ENCODE data around the gene NOP14. TPM values are rescaled to one million over a fixed set of nuclear protein-coding genes. Genes with fewer than 3 reads are reported as not detected.

The NOP14 gene
- total and polyA plus RNA-seq, 2 of the 8 experiments (the other 6 are each of a cell fraction or from before 2014, with no cell fraction given): 8.6 to 45.3 TPM

DNA sequence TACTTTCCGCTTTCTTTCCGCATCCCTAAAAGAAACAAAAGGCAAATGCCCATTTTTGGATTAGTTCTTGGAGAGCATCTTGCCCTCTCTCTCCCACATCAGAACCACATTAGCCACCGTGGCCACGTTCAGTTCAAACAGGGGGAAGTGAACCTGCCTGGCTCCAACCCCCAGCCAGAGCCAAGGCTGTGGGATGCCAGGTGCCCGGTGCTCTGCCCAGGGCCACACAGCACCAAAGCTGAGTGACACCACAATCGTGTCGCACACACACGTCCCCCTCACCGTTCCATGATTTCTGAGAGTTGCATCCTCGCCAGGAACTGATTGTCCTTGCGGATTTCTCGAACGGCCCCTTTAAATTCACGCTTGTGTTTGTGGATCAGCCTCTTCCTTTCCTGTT lies 24.3 kb downstream of the NOP14 start:
- H4K8ac ChIP-seq (ENCODE audit: extremely low read depth, insufficient read depth, low read length): no peak overlapping the region
- H3K4me3 ChIP-seq (ENCODE audit: extremely low read depth in 1 of 4, insufficient read depth in 2 of 4, low read depth in 3 of 4, low read length in 4 of 4): no peak overlapping the region
- FAIRE-seq (no peak), DNase-seq (ENCODE audit: low read depth in 1 of 2, low spot score in 2 of 2) (no peak)
- no peak overlapping the region for H2BK20ac ChIP-seq (ENCODE audit: low read length)
- H3K14ac ChIP-seq (ENCODE audit: insufficient read length): no peak overlapping the region
- no peak overlapping the region for H3K27ac ChIP-seq (ENCODE audit: low read depth, low read length)
- H2AK5ac ChIP-seq (ENCODE audit: low read depth, low read length): no peak overlapping the region
- H3K4ac ChIP-seq (replicated peaks; ENCODE audit: insufficient read length, low read depth, low read length): no peak overlapping the region
- no peaks in the 10 kb centered on the region for H3K27me3 ChIP-seq (replicated peaks in 1 of 4; ENCODE audit: control insufficient read depth in 3 of 4, extremely low read depth in 1 of 4, insufficient read depth in 3 of 4, low read length in 3 of 4)
- no peak overlapping the region for H2BK12ac ChIP-seq (ENCODE audit: low read depth, low read length)
- ChIA-PET POLR2A (ENCODE audit: partially characterized antibody) (interaction anchor here (1.1 to 6.0 kb wide), 4 partner anchors 9 to 14 kb away, joined by 4 to 45 read pairs (median 6); no protein-coding TSS in a partner anchor), CTCF (ENCODE audit: partially characterized antibody) (interaction anchor here (0.7 to 1.6 kb wide), 3 partner anchors 9 to 28 kb away, joined by 3 to 4 read pairs (median 4); no protein-coding TSS in a partner anchor)
- no peak overlapping the region for H3K18ac ChIP-seq (ENCODE audit: extremely low read depth, low read length)
- peaks cover 9% of the 10 kb centered on the region for H3K23me2 ChIP-seq (ENCODE audit: low read depth, low read length)
- H4K5ac ChIP-seq (ENCODE audit: insufficient read length, low read depth, low read length): no peak overlapping the region
- H3K9ac ChIP-seq (replicated peaks in 1 of 4; ENCODE audit: extremely low read depth in 1 of 4, low read depth in 3 of 4, low read length in 3 of 4): no peak overlapping the region
- H3K9me3 ChIP-seq (ENCODE audit: insufficient read depth in 2 of 2, low read depth in 1 of 2, low read length in 1 of 2): no peaks in the 10 kb centered on the region; a peak in 1 of 4 replicates
- H3K79me1 ChIP-seq (ENCODE audit: low read depth, low read length): peaks cover 7% of the 10 kb centered on the region
- H2AFZ ChIP-seq (ENCODE audit: low read length): no peak overlapping the region
- no peak overlapping the region for H4K91ac ChIP-seq (replicated peaks; ENCODE audit: insufficient read length, low read length)
- H2BK120ac ChIP-seq (replicated peaks; ENCODE audit: low read depth, low read length): no peak overlapping the region
- H3K36me3 ChIP-seq (ENCODE audit: control insufficient read depth in 2 of 4, insufficient read depth in 4 of 4, low read length in 3 of 4): peaks cover 32 to 60% (median 51%) of the 10 kb centered on the region in 4 experiments
- H3K79me2 ChIP-seq (ENCODE audit: control insufficient read depth in 1 of 2, insufficient read depth in 2 of 2, low read length in 2 of 2): peaks cover 0 to 16% of the 10 kb centered on the region in 2 experiments; a peak in 2 of 4 replicates
- H3K4me2 ChIP-seq (ENCODE audit: insufficient read depth in 1 of 2, low read depth in 2 of 2, low read length in 2 of 2): no peak overlapping the region
- 91% methylated on average over 14 of the region's 14 CpGs; no CpG with 5 or more reads in 1 of the 2 experiments for WGBS, 2 experiments (ENCODE audit: extremely low coverage in 1 of 2, insufficient coverage in 1 of 2, insufficient read length in 1 of 2, insufficient replicate concordance in 2 of 2, low coverage in 1 of 2, low lambda C conversion rate in 2 of 2, missing lambda C conversion rate in 1 of 2)
- no peak overlapping the region for H2BK5ac ChIP-seq (ENCODE audit: low read depth, low read length)
- no peak overlapping the region for H2BK15ac ChIP-seq (ENCODE audit: low read length)
- H4K20me1 ChIP-seq (replicated peaks in 1 of 2; ENCODE audit: control insufficient read depth in 1 of 2, insufficient read depth in 2 of 2, low read length in 2 of 2): peaks cover 15 to 29% of the 10 kb centered on the region in 2 experiments
- H3K23ac ChIP-seq (ENCODE audit: insufficient read length): no peak overlapping the region
- no peak overlapping the region for H3K56ac ChIP-seq (replicated peaks; ENCODE audit: insufficient read length, low read depth, low read length)
- peaks cover 0 to 9% (median 3%) of the 10 kb centered on the region in 4 experiments; a peak in 6 of 7 replicates for H3K4me1 ChIP-seq (replicated peaks in 1 of 4; ENCODE audit: control insufficient read depth in 3 of 4, insufficient read depth in 4 of 4, low read length in 3 of 4)
- TF ChIP-seq RBBP5 (IDR thresholded peaks at IDR 0.05; ENCODE audit: borderline replicate concordance, low read depth, low read length) (no peak), RFX5 (IDR thresholded peaks at IDR 0.05; ENCODE audit: borderline replicate concordance, low read depth, low read length) (no peak), KDM5A (IDR thresholded peaks at IDR 0.05; ENCODE audit: low read length) (no peak), SIRT6 (IDR thresholded peaks at IDR 0.05; ENCODE audit: low read length) (no peak)
- TF ChIP-seq, protein P1, sequence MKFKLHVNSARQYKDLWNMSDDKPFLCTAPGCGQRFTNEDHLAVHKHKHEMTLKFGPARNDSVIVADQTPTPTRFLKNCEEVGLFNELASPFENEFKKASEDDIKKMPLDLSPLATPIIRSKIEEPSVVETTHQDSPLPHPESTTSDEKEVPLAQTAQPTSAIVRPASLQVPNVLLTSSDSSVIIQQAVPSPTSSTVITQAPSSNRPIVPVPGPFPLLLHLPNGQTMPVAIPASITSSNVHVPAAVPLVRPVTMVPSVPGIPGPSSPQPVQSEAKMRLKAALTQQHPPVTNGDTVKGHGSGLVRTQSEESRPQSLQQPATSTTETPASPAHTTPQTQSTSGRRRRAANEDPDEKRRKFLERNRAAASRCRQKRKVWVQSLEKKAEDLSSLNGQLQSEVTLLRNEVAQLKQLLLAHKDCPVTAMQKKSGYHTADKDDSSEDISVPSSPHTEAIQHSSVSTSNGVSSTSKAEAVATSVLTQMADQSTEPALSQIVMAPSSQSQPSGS (IDR thresholded peaks at IDR 0.05; ENCODE audit: low read length): no peak
